HG02571 (cell line): ENCODE measurements around the gene AGBL1.
"Not testable (repeated sequence)": the region's sequence is repeated elsewhere in the genome, so short reads cannot be mapped to it uniquely, and the experiment has no call there.

Source experiments
- ATAC-seq: cut with Tn5 transposase; IDR thresholded peaks from one replicate; pipeline ENCODE4 v1.9.1; 2021; ENCODE audit warnings: mild to moderate bottlenecking, moderate library complexity; ENCODE audit not compliant: unreplicated experiment

The AGBL1 gene

GRCh38 chr15:87032295-87032694 is 952.6 kb downstream of the AGBL1 start:
- no peak for ATAC-seq

DNA sequence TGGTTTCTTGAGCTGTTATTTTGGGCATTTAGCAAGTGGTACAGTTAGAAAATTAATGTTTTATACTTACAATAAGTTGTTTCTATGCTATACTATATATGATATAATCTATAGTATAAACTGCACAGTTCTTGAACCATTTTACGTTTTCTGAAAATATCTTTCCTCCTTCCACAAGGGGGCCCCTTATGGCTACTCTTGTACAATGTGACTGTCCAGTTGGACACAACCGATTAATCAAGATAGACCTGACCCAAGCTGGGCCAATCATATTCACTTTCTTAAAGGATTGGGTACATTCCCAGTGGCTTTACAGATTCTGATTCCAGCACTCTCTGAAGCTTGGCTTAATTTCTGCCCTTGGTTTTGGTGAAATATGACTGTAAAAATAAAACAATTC is 953.4 kb downstream of the AGBL1 start:
- ATAC-seq = no peak

- no peak for ATAC-seq
Measured at GRCh38 chr15:87034886-87035285, 955.2 kb downstream of the AGBL1 start.

GRCh38 chr15:87038404-87038803 is 958.7 kb downstream of the AGBL1 start:
- no peak for ATAC-seq

DNA sequence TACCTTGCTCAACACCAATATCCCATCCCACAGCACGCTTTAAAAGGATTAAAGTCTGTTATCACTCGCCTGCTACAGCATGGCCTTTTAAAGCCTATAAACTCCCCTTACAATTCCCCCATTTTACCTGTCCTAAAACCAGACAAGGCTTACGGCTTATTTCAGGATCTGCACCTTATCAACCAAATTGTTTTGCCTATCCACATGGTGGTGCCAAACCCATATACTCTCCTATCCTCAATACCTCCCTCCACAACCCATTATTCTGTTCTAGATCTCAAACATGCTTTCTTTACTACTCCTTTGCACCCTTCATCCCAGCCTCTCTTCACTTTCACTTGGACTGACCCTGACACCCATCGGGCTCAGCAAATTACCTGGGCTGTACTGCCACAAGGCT is 962.9 kb downstream of the AGBL1 start:
- ATAC-seq = not testable (repeated sequence)

DNA sequence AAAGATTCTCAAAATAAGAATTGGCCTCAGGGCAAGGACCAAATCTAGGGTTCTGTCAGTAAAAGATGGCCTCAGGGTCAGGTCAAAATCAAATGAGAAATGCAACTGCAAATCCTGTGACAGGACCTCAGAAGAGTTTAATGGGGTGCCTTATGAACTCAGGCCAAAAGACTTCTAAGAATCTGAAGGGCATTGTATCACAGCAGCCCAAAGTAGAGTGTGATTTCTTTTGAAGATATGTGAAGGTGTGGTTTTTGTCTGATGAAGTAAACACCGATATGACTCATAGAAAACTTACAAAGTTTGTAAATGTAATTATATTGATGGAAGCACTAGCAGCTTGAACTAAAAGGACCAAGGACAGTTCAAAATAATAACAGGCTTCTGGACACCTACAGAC is 966.1 kb downstream of the AGBL1 start:
- ATAC-seq = no peak

GRCh38 chr15:87047203-87047965 is 967.7 kb downstream of the AGBL1 start:
- no peak for ATAC-seq
